SK-N-SH (cell line): Measurements from ENCODE around the gene GPATCH4. TPM values are rescaled to one million over a fixed set of nuclear protein-coding genes. Genes with fewer than 3 reads are reported as not detected.
A peak's percentile ranks its signal among the peaks of the same experiment; 100 is the strongest.

Experiments used
- CTCF ChIA-PET: fragments of 300-600, 350-600 bp; formaldehyde crosslinking; extraction: SDS; loops from one replicate; lab custom pipeline; 2021; lab: Yijun Ruan, JAX
- POLR2A ChIA-PET: fragments of 350-600 bp; sonication (Branson Sonifier 250); formaldehyde crosslinking; extraction: SDS; loops from one replicate; lab custom pipeline; 2020; ENCODE audit warnings: antibody characterized with exemption, inconsistent platforms; lab: Yijun Ruan, JAX
- DNase-seq: peaks from one replicate; pipeline ENCODE4 v3.0.0; 2012
- H2AFZ ChIP-seq: fragments of 200-600 bp; sonication (generic); 2 replicates; pipeline ENCODE4 v1.8.1; 2016; ENCODE audit warnings: antibody characterized with exemption, mild to moderate bottlenecking, low read depth
- H3F3A ChIP-seq: fragments of 200-600 bp; sonication (generic); replicated peaks from 2 replicates; pipeline ENCODE3; 2016; ENCODE audit warnings: antibody characterized with exemption, mild to moderate bottlenecking; ENCODE audit not compliant: insufficient read depth
- H3K27ac ChIP-seq, 2 experiments: fragments of 200-500 bp in 1 of 2; fragments of 200-600 bp in 1 of 2; sonication (Bioruptor generic) in 1 of 2; sonication (generic), shearing (Covaris generic) in 1 of 2; 2 replicates each; pipeline versions ENCODE4 v1.5.1 to v1.6.1; 2014 to 2016; ENCODE audit warnings: low read depth in 2 of 2, inconsistent platforms in 1 of 2, low read length in 1 of 2, mild to moderate bottlenecking in 1 of 2, mixed read lengths in 1 of 2
- H3K27me3 ChIP-seq: fragments of 200-600 bp; sonication (generic), shearing (Covaris generic); 2 replicates; pipeline ENCODE4 v1.6.1; 2016; ENCODE audit warnings: mixed run types; ENCODE audit not compliant: insufficient read depth
- H3K36me3 ChIP-seq, 2 experiments: fragments of 200-500 bp in 1 of 2; fragments of 200-600 bp in 1 of 2; sonication (Bioruptor generic) in 1 of 2; sonication (generic) in 1 of 2; replicated peaks in 1 of 2; 2 replicates each; pipeline versions ENCODE3 to v1.5.1; 2014 to 2016; ENCODE audit warnings: low read length in 1 of 2, mild to moderate bottlenecking in 1 of 2; ENCODE audit not compliant: insufficient read depth in 2 of 2, control insufficient read depth in 1 of 2
- H3K4me1 ChIP-seq, 2 experiments: fragments of 200-500 bp in 1 of 2; fragments of 200-600 bp in 1 of 2; sonication (Bioruptor generic) in 1 of 2; sonication (generic), shearing (Covaris generic) in 1 of 2; 2 replicates each; pipeline versions ENCODE4 v1.5.1 to v1.6.1; 2014 to 2016; ENCODE audit warnings: low read depth in 1 of 2, low read length in 1 of 2, mixed run types in 1 of 2; ENCODE audit not compliant: insufficient read depth in 2 of 2, control insufficient read depth in 1 of 2
- H3K4me2 ChIP-seq: fragments of 200-600 bp; sonication (generic), shearing (Covaris generic); 2 replicates; pipeline ENCODE4 v1.6.1; 2017; ENCODE audit warnings: mixed run types
- H3K4me3 ChIP-seq, 2 experiments: fragments of 200-500 bp in 1 of 2; fragments of 200-600 bp in 1 of 2; sonication (Bioruptor generic) in 1 of 2; sonication (generic), shearing (Covaris generic) in 1 of 2; 2 replicates each; pipeline versions ENCODE4 v1.5.1 to v1.8.1; 2014 to 2016; ENCODE audit warnings: low read depth in 2 of 2, inconsistent platforms in 1 of 2, low read length in 1 of 2, mild to moderate bottlenecking in 1 of 2, mixed read lengths in 1 of 2, moderate library complexity in 1 of 2
- H3K79me2 ChIP-seq: fragments of 200-600 bp; sonication (generic); 2 replicates; pipeline ENCODE4 v1.8.1; 2017; ENCODE audit warnings: mild to moderate bottlenecking; ENCODE audit not compliant: insufficient read depth
- H3K9ac ChIP-seq: fragments of 200-600 bp; sonication (generic); 2 replicates; pipeline ENCODE4 v1.6.1; 2017; ENCODE audit warnings: mixed run types
- H3K9me2 ChIP-seq: fragments of 200-600 bp; sonication (generic); 2 replicates; pipeline ENCODE4 v1.6.1; 2017; ENCODE audit warnings: mixed run types
- H3K9me3 ChIP-seq: fragments of 200-600 bp; sonication (generic); 2 replicates; pipeline ENCODE4 v1.6.1; 2017; ENCODE audit warnings: mixed run types, mild to moderate bottlenecking, moderate library complexity
- H4K20me1 ChIP-seq: fragments of 200-600 bp; sonication (generic); 2 replicates; pipeline ENCODE4 v1.6.1; 2017; ENCODE audit warnings: mild to moderate bottlenecking, mixed run types; ENCODE audit not compliant: insufficient read depth
- ELF1 ChIP-seq: IDR thresholded peaks from 2 replicates; pipeline ENCODE4 v1.4.0; 2012
- EP300 ChIP-seq, 2 experiments: IDR thresholded peaks; 2 replicates each; pipeline versions ENCODE4 v1.4.0 to v1.6.1; 2012; ENCODE audit warnings: borderline replicate concordance in 1 of 2, low read depth in 1 of 2, low read length in 1 of 2
- EZH2phosphoT487 ChIP-seq: fragments of 200-600 bp; sonication (generic); IDR thresholded peaks from 2 replicates; pipeline ENCODE4 v1.6.1; 2017; ENCODE audit warnings: low read depth, mixed run types, mild to moderate bottlenecking, antibody characterized with exemption, moderate library complexity, borderline replicate concordance
- FOSL2 ChIP-seq: IDR thresholded peaks from 2 replicates; pipeline ENCODE4 v1.4.0; 2012; ENCODE audit warnings: low read depth, mild to moderate bottlenecking, moderate library complexity, borderline replicate concordance
- FOXM1 ChIP-seq: IDR thresholded peaks from 2 replicates; pipeline ENCODE4 v1.4.0; 2012; ENCODE audit warnings: low read depth, mild to moderate bottlenecking
- JUND ChIP-seq: IDR thresholded peaks from 2 replicates; pipeline ENCODE4 v1.4.0; 2012
- MEF2A ChIP-seq: IDR thresholded peaks from 2 replicates; pipeline ENCODE4 v1.4.0; 2012; ENCODE audit warnings: low read depth, borderline replicate concordance
- NFIC ChIP-seq: IDR thresholded peaks from 2 replicates; pipeline ENCODE4 v1.4.0; 2012; ENCODE audit warnings: borderline replicate concordance
- POLR2AphosphoS5 ChIP-seq: IDR thresholded peaks from 2 replicates; pipeline ENCODE4 v1.6.1; 2012; ENCODE audit warnings: low read depth, low read length
- RCOR1 ChIP-seq: fragments of 150-350 bp; IDR thresholded peaks from 2 replicates; pipeline ENCODE4 v1.6.1; 2017; ENCODE audit warnings: antibody characterized with exemption, low read length
- SMC3 ChIP-seq: IDR thresholded peaks from 2 replicates; pipeline ENCODE4 v1.6.1; 2012; ENCODE audit warnings: low read depth, low read length, improper control_type of control experiment
- TAF1 ChIP-seq: IDR thresholded peaks from 2 replicates; pipeline ENCODE4 v1.6.1; 2012; ENCODE audit warnings: low read depth, mild to moderate bottlenecking, low read length, moderate library complexity, borderline replicate concordance
- TCF12 ChIP-seq: IDR thresholded peaks from 2 replicates; pipeline ENCODE4 v1.4.0; 2012
- WGBS: methylation state at CpG from one replicate; pipeline ENCODE4 v1.1.6; 2017; ENCODE audit warnings: low lambda C conversion rate; 5-methylcytosine and 5-hydroxymethylcytosine counted together
- polyA plus RNA-seq, 3 experiments: library from polyadenylated mRNA; depleted of rRNA; stranded (reverse); fragments of >200 nt; gene quantifications; 2 replicates each; pipeline ENCODE4 v1.2.3, GENCODE V29; 2012
- TF ChIP-seq, protein P1 (sequence below): IDR thresholded peaks from 2 replicates; pipeline ENCODE4; 2012
- TF ChIP-seq, protein P2 (sequence below): IDR thresholded peaks from 2 replicates; pipeline ENCODE4 v1.4.0; 2012; ENCODE audit warnings: low read depth, borderline replicate concordance
- TF ChIP-seq, protein P3 (sequence below): fragments of 150-350 bp; IDR thresholded peaks from 2 replicates; pipeline ENCODE4 v1.6.1; 2016; ENCODE audit warnings: mild to moderate bottlenecking, low read depth, low read length
- TF ChIP-seq, protein P4 (sequence below): IDR thresholded peaks from 2 replicates; pipeline ENCODE4 v1.6.1; 2012; ENCODE audit warnings: mild to moderate bottlenecking, low read depth, low read length, moderate library complexity

Gene GPATCH4
- polyA plus RNA-seq, 1 of the 3 experiments (the other 2 are of a cell fraction) = 36.6 TPM

DNA sequence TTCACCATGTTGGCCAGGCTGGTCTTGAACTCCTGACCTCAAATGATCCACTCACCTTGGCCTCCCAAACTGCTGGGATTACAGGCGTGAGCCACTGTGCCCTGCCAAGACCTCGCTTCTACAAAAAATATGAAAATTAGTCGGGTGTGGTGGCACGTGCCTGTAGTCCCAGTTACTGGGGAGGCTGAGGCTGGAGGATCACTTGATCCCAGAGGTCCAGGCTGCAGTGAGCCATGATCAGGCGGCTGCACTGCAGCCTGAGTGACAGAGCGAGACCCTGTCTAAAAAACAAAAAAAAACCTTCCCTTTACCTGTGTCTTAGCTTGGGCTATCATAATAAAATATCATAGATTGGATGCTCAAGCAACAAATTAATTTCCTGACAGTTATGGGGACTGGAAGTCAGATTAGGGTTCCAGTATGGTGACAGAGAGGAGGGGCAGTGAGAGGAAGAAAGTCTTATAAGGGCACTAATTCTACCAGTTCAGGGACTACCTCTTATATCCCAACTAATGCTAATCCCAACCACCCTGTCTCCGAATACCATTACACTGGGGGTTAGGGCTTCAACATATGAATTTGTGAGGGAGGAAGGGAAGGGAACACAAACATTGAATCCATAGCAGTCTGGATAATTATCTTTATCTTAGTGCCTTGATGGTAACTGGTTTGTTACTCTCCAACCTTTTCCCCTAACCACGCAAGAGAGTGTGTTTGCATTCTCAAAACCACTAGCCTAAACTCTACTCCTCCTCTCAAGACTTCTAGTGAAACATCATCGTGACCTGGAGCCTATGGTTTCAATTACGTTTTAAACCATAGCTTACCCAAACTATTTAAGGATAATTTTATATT is 10.7 kb downstream of the GPATCH4 start:
- Histone ChIP-seq H3K27me3 (no peaks in the 10 kb centered on the region), H3K79me2 (peaks cover 12% of the 10 kb centered on the region; the same call in 1 of the 2 replicates), H3K9ac (peak overlapping the region; percentile 83; the same call in 1 of the 2 replicates), H4K20me1 (no peaks in the 10 kb centered on the region), H2AFZ (peak overlapping the region; percentile 57), H3K27ac (peak overlapping the region; percentile 64 to 93; a peak in 2 of 4 replicates), H3K4me3 (0 out of 4 replicates have a peak overlapping the region, but pooled peaks of 1 of the 2 experiments have one; percentile 86), H3F3A (peaks cover 13% of the 10 kb centered on the region), H3K4me2 (peak overlapping the region; percentile 96), H3K9me2 (no peaks in the 10 kb centered on the region), H3K9me3 (no peaks in the 10 kb centered on the region), H3K4me1 (peaks cover 0 to 16% of the 10 kb centered on the region in 2 experiments; a peak in 2 of 4 replicates), H3K36me3 (peaks cover 15 to 30% of the 10 kb centered on the region in 2 experiments)
- DNase-seq = no peak
- ChIA-PET POLR2A (interaction anchor here (0.7 to 2.8 kb wide), 3 partner anchors 9 to 11 kb away, joined by 4 to 15 read pairs (median 10); partner anchors contain the start of genes GPATCH4 and TTC24), CTCF (interaction anchor here (1.0 to 4.3 kb wide), 14 partner anchors 11 to 145 kb away, joined by 3 to 42 read pairs (median 4); partner anchors contain the start of gene TTC24)
- TF ChIP-seq TAF1 = no peak
- no peak for TF ChIP-seq POLR2AphosphoS5
- no peak for TF ChIP-seq FOSL2
- TF ChIP-seq NFIC = no peak
- TF ChIP-seq, protein P1, sequence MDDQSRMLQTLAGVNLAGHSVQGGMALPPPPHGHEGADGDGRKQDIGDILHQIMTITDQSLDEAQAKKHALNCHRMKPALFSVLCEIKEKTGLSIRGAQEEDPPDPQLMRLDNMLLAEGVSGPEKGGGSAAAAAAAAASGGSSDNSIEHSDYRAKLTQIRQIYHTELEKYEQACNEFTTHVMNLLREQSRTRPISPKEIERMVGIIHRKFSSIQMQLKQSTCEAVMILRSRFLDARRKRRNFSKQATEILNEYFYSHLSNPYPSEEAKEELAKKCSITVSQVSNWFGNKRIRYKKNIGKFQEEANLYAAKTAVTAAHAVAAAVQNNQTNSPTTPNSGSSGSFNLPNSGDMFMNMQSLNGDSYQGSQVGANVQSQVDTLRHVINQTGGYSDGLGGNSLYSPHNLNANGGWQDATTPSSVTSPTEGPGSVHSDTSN = no peak
- TF ChIP-seq, protein P2, sequence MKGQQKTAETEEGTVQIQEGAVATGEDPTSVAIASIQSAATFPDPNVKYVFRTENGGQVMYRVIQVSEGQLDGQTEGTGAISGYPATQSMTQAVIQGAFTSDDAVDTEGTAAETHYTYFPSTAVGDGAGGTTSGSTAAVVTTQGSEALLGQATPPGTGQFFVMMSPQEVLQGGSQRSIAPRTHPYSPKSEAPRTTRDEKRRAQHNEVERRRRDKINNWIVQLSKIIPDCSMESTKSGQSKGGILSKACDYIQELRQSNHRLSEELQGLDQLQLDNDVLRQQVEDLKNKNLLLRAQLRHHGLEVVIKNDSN = no peak
- TF ChIP-seq JUND = no peak
- no peak for TF ChIP-seq FOXM1
- TF ChIP-seq, protein P3, sequence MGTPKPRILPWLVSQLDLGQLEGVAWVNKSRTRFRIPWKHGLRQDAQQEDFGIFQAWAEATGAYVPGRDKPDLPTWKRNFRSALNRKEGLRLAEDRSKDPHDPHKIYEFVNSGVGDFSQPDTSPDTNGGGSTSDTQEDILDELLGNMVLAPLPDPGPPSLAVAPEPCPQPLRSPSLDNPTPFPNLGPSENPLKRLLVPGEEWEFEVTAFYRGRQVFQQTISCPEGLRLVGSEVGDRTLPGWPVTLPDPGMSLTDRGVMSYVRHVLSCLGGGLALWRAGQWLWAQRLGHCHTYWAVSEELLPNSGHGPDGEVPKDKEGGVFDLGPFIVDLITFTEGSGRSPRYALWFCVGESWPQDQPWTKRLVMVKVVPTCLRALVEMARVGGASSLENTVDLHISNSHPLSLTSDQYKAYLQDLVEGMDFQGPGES = no peak
- no peak for TF ChIP-seq SMC3
- TF ChIP-seq ELF1 = no peak
- TF ChIP-seq EP300 (IDR thresholded peaks at IDR 0.05; ENCODE audit: borderline replicate concordance in 1 of 2, low read depth in 1 of 2, low read length in 1 of 2) = no peak
- no peak for TF ChIP-seq EZH2phosphoT487
- TF ChIP-seq MEF2A = no peak
- no peak for TF ChIP-seq RCOR1
- TF ChIP-seq TCF12 = no peak
- TF ChIP-seq, protein P4, sequence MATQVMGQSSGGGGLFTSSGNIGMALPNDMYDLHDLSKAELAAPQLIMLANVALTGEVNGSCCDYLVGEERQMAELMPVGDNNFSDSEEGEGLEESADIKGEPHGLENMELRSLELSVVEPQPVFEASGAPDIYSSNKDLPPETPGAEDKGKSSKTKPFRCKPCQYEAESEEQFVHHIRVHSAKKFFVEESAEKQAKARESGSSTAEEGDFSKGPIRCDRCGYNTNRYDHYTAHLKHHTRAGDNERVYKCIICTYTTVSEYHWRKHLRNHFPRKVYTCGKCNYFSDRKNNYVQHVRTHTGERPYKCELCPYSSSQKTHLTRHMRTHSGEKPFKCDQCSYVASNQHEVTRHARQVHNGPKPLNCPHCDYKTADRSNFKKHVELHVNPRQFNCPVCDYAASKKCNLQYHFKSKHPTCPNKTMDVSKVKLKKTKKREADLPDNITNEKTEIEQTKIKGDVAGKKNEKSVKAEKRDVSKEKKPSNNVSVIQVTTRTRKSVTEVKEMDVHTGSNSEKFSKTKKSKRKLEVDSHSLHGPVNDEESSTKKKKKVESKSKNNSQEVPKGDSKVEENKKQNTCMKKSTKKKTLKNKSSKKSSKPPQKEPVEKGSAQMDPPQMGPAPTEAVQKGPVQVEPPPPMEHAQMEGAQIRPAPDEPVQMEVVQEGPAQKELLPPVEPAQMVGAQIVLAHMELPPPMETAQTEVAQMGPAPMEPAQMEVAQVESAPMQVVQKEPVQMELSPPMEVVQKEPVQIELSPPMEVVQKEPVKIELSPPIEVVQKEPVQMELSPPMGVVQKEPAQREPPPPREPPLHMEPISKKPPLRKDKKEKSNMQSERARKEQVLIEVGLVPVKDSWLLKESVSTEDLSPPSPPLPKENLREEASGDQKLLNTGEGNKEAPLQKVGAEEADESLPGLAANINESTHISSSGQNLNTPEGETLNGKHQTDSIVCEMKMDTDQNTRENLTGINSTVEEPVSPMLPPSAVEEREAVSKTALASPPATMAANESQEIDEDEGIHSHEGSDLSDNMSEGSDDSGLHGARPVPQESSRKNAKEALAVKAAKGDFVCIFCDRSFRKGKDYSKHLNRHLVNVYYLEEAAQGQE = no peak
- 92% methylated on average over 10 of the region's 10 CpGs for WGBS
